Measurements from ENCODE around the gene C17orf113. TPM values are rescaled to one million over a fixed set of nuclear protein-coding genes. Genes with fewer than 3 reads are reported as not detected.

C17orf113 gene
- total and polyA plus RNA-seq, 12 donors = 0.26 to 1.2 (median 0.88) TPM

DNA sequence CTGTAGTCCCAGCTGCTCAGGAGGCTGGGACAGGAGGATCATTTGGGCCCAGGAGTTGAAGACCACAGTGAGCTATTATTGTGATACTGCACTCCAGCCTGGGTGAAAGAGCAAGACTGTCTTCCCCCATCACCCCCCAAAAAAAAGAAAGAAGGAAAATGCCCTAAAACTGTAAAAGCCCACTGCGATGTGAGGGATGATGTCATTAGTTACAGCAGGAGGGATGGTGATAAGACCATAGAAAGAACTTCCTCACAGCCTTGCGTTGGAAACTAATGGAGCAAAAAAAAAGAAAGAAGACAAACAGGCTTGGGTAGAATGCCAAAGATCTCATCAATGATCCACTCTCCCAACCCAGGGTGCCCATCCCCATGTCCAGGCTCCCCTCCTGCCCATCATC lies 29.1 kb upstream of the C17orf113 start:
- DNase-seq (no peak), ATAC-seq (no peak)
- no peaks in the 10 kb centered on the region for H3K36me3 ChIP-seq
- H3K4me3 ChIP-seq = no peak overlapping the region
- H3K4me1 ChIP-seq = no peaks in the 10 kb centered on the region
- intact Hi-C loops (cut with DNase I) = no loop called here
- no peaks in the 10 kb centered on the region for H3K9me3 ChIP-seq
- peaks cover 0 to under 1% (median 0%) of the 10 kb centered on the region in 7 donors for H3K27me3 ChIP-seq
- TF ChIP-seq, protein P1, sequence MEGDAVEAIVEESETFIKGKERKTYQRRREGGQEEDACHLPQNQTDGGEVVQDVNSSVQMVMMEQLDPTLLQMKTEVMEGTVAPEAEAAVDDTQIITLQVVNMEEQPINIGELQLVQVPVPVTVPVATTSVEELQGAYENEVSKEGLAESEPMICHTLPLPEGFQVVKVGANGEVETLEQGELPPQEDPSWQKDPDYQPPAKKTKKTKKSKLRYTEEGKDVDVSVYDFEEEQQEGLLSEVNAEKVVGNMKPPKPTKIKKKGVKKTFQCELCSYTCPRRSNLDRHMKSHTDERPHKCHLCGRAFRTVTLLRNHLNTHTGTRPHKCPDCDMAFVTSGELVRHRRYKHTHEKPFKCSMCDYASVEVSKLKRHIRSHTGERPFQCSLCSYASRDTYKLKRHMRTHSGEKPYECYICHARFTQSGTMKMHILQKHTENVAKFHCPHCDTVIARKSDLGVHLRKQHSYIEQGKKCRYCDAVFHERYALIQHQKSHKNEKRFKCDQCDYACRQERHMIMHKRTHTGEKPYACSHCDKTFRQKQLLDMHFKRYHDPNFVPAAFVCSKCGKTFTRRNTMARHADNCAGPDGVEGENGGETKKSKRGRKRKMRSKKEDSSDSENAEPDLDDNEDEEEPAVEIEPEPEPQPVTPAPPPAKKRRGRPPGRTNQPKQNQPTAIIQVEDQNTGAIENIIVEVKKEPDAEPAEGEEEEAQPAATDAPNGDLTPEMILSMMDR (IDR thresholded peaks at IDR 0.05) = no peak
- H3K27ac ChIP-seq = no peak overlapping the region
- 47 to 66% methylated on average over 2 of the region's 2 CpGs for WGBS, 2 donors

DNA sequence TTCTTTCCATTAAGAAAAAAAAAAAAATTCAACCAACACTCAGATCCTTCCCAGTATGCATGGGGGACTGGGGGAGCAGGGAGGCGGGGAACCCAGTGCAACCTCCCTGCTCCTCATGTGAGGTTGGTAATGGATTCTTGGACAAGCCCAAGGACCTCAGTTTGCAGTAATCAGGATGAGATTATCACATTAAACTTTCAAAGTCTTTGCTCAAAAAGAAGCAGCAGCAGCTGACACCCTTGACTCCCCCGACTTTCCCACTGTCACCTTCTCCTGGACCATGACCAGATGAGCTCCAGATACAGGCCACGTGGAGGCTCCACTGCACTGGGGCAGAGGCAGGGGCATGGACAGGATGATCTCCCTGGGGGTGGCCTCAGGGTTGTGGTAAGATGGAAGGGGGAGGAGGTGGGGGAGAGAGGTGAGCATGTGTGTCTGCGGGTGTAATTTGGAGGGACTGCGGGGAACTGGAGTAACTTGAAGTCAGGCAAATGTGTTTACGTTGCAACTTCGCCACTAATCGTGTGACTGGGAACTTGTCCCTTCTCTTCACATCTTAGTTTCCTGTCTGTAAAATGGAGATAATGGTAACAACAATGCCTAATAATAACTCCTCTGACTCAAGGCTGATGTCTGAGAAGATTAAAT lies 28.1 kb upstream of the C17orf113 start:
- Histone ChIP-seq H3K36me3 (no peaks in the 10 kb centered on the region), H3K9me3 (no peaks in the 10 kb centered on the region), H3K4me1 (no peaks in the 10 kb centered on the region), H3K27me3 (peaks cover 0 to 10% (median 5%) of the 10 kb centered on the region in 7 donors), H3K27ac (no peak overlapping the region), H3K4me3 (no peak overlapping the region)
- intact Hi-C loops (cut with DNase I) = no loop called here
- WGBS, 2 donors = 49 to 50% methylated on average over 8 of the region's 8 CpGs
- ATAC-seq (no peak), DNase-seq (no peak)
- TF ChIP-seq, protein P1 (IDR thresholded peaks at IDR 0.05) = no peak

GRCh38 chr17:42077755-42078154 lies 27.4 kb upstream of the C17orf113 start:
- ATAC-seq (no peak), DNase-seq (no peak)
- Histone ChIP-seq H3K4me1 (peaks cover 0 to 2% (median 0%) of the 10 kb centered on the region in 9 donors), H3K27me3 (peaks cover 0 to 16% (median 12%) of the 10 kb centered on the region in 7 donors), H3K4me3 (no peak overlapping the region), H3K9me3 (no peaks in the 10 kb centered on the region), H3K27ac (no peak overlapping the region), H3K36me3 (no peaks in the 10 kb centered on the region)
- intact Hi-C loops (cut with DNase I) = no loop called here
- WGBS, 2 donors = 82 to 86% methylated on average over 5 of the region's 5 CpGs
- TF ChIP-seq, protein P1 (IDR thresholded peaks at IDR 0.05) = no peak

- Histone ChIP-seq H3K36me3 (no peaks in the 10 kb centered on the region), H3K4me1 (peaks cover 0 to 9% (median 5%) of the 10 kb centered on the region in 9 donors), H3K9me3 (no peaks in the 10 kb centered on the region), H3K27ac (no peak overlapping the region), H3K4me3 (no peak overlapping the region), H3K27me3 (peaks cover 0 to 24% (median 19%) of the 10 kb centered on the region in 7 donors)
- WGBS, 2 donors = 79 to 84% methylated on average over 4 of the region's 4 CpGs
- intact Hi-C loops (cut with DNase I) = no loop called here
- ATAC-seq (peak in 2 of 8 donors; percentile 48 to 70), DNase-seq (no peak)
- TF ChIP-seq, protein P1 (IDR thresholded peaks at IDR 0.05) = no peak
These were observed 26.6 kb upstream of the C17orf113 start for GRCh38 chr17:42076797-42077559.
